Measurements from ENCODE around the gene C5AR1. TPM values are rescaled to one million over a fixed set of nuclear protein-coding genes. Genes with fewer than 3 reads are reported as not detected.

The C5AR1 gene
- total and polyA plus RNA-seq, 4 donors, result 1.8 to 5.3 (median 3.2) TPM

GRCh38 chr19:47306303-47306702 is 3.4 kb upstream of the C5AR1 start:
- 92% methylated on average over 3 of the region's 3 CpGs for WGBS
- Histone ChIP-seq H3K27ac (ENCODE audit: low read depth in 1 of 2, low read length in 2 of 2) (no peak overlapping the region), H3K27me3 (ENCODE audit: control insufficient read depth in 4 of 4, insufficient read depth in 4 of 4, low read length in 3 of 4) (no peaks in the 10 kb centered on the region), H3K4me1 (ENCODE audit: control insufficient read depth in 4 of 4, insufficient read depth in 4 of 4, low read length in 3 of 4) (peaks cover 0 to 5% (median 0%) of the 10 kb centered on the region in 4 donors), H3K9me3 (ENCODE audit: control insufficient read depth in 4 of 4, low read length in 3 of 4) (no peaks in the 10 kb centered on the region), H3K9ac (ENCODE audit: low read depth in 1 of 2, low read length in 2 of 2) (no peak overlapping the region), H3K4me3 (ENCODE audit: low read depth in 1 of 3, low read length in 3 of 3) (no peak overlapping the region), H3K36me3 (ENCODE audit: control insufficient read depth in 4 of 4, insufficient read depth in 3 of 4, low read depth in 1 of 4, low read length in 3 of 4) (no peaks in the 10 kb centered on the region)
- DNase-seq (ENCODE audit: low spot score), result no peak
- TF ChIP-seq NR2F2 (IDR thresholded peaks at IDR 0.05) (no peak), MAX (IDR thresholded peaks at IDR 0.05) (no peak), JUND (IDR thresholded peaks at IDR 0.05) (no peak), REST (IDR thresholded peaks at IDR 0.05) (no peak), ATF3 (IDR thresholded peaks at IDR 0.05) (no peak)

- H3K9ac ChIP-seq (ENCODE audit: low read depth in 1 of 2, low read length in 2 of 2), result no peak overlapping the region
- no peak for DNase-seq (ENCODE audit: low spot score)
- peaks cover 0 to 5% (median under 1%) of the 10 kb centered on the region in 4 donors for H3K4me1 ChIP-seq (ENCODE audit: control insufficient read depth in 4 of 4, insufficient read depth in 4 of 4, low read length in 3 of 4)
- no peaks in the 10 kb centered on the region for H3K27me3 ChIP-seq (ENCODE audit: control insufficient read depth in 4 of 4, insufficient read depth in 4 of 4, low read length in 3 of 4)
- no peaks in the 10 kb centered on the region for H3K36me3 ChIP-seq (ENCODE audit: control insufficient read depth in 4 of 4, insufficient read depth in 3 of 4, low read depth in 1 of 4, low read length in 3 of 4)
- 81% methylated on average over 8 of the region's 8 CpGs for WGBS
- no peaks in the 10 kb centered on the region for H3K9me3 ChIP-seq (ENCODE audit: control insufficient read depth in 4 of 4, low read length in 3 of 4)
- TF ChIP-seq GABPA (IDR thresholded peaks at IDR 0.05 in 1 of 2, conservative IDR thresholded peaks at IDR 0.05 in 1 of 2) (no peak), MAX (IDR thresholded peaks at IDR 0.05) (no peak), NR2F2 (IDR thresholded peaks at IDR 0.05) (no peak), HNF4A (conservative IDR thresholded peaks at IDR 0.05) (no peak), JUND (IDR thresholded peaks at IDR 0.05) (no peak), TAF1 (conservative IDR thresholded peaks at IDR 0.05) (no peak), RAD21 (IDR thresholded peaks at IDR 0.05) (no peak), CTCF (IDR thresholded peaks at IDR 0.05; ENCODE audit: low read depth, low read length, missing input control) (no peak)
- H3K27ac ChIP-seq (ENCODE audit: low read depth in 1 of 2, low read length in 2 of 2), result no peak overlapping the region
- no peak overlapping the region for H3K4me3 ChIP-seq (ENCODE audit: low read depth in 1 of 3, low read length in 3 of 3)
These were observed 623 bp upstream of the C5AR1 start for GRCh38 chr19:47309038-47309437.

GRCh38 chr19:47310323-47310722 is 662 bp downstream of the C5AR1 start:
- Histone ChIP-seq H3K27ac (ENCODE audit: low read depth in 1 of 2, low read length in 2 of 2) (peak overlapping the region in 1 of 2 donors; percentile 54), H3K4me1 (ENCODE audit: control insufficient read depth in 4 of 4, insufficient read depth in 4 of 4, low read length in 3 of 4) (peaks cover 0 to 8% (median under 1%) of the 10 kb centered on the region in 4 donors), H3K4me3 (ENCODE audit: low read depth in 1 of 3, low read length in 3 of 3) (no peak overlapping the region), H3K27me3 (ENCODE audit: control insufficient read depth in 4 of 4, insufficient read depth in 4 of 4, low read length in 3 of 4) (no peaks in the 10 kb centered on the region), H3K9me3 (ENCODE audit: control insufficient read depth in 4 of 4, low read length in 3 of 4) (no peaks in the 10 kb centered on the region), H3K9ac (ENCODE audit: low read depth in 1 of 2, low read length in 2 of 2) (no peak overlapping the region), H3K36me3 (ENCODE audit: control insufficient read depth in 4 of 4, insufficient read depth in 3 of 4, low read depth in 1 of 4, low read length in 3 of 4) (no peaks in the 10 kb centered on the region)
- no peak for DNase-seq (ENCODE audit: low spot score)
- WGBS, result 97% methylated on average over 2 of the region's 2 CpGs
- TF ChIP-seq FOXA2 (IDR thresholded peaks at IDR 0.05), result no peak
- TF ChIP-seq NR2F2 (IDR thresholded peaks at IDR 0.05), result no peak
- no peak for TF ChIP-seq EGR1 (IDR thresholded peaks at IDR 0.05; ENCODE audit: low read depth in 2 of 2)
- TF ChIP-seq FOXA1 (IDR thresholded peaks at IDR 0.05), result no peak
- no peak for TF ChIP-seq RXRA (IDR thresholded peaks at IDR 0.05)
- no peak for TF ChIP-seq SP1 (IDR thresholded peaks at IDR 0.05)
- TF ChIP-seq REST (IDR thresholded peaks at IDR 0.05), result no peak
- TF ChIP-seq MAX (IDR thresholded peaks at IDR 0.05), result no peak
- TF ChIP-seq GABPA (IDR thresholded peaks at IDR 0.05 in 1 of 2, conservative IDR thresholded peaks at IDR 0.05 in 1 of 2), result no peak

Measured in liver (tissue), 9 donors.